Stimulated activated CD4-positive, alpha-beta T cell treated with anti-CD3 and anti-CD28 coated beads, TNF-alpha, amount 100 ng/mL, for 1 hour (primary cell): ENCODE results near the gene COLQ.

Experiments used
- DNase-seq, 3 donors: peaks; one replicate each; pipeline ENCODE4 v3.0.0-alpha.2; 2020; ENCODE audit warnings: low read depth in 3 of 3, low spot score in 1 of 3

The COLQ gene

DNA sequence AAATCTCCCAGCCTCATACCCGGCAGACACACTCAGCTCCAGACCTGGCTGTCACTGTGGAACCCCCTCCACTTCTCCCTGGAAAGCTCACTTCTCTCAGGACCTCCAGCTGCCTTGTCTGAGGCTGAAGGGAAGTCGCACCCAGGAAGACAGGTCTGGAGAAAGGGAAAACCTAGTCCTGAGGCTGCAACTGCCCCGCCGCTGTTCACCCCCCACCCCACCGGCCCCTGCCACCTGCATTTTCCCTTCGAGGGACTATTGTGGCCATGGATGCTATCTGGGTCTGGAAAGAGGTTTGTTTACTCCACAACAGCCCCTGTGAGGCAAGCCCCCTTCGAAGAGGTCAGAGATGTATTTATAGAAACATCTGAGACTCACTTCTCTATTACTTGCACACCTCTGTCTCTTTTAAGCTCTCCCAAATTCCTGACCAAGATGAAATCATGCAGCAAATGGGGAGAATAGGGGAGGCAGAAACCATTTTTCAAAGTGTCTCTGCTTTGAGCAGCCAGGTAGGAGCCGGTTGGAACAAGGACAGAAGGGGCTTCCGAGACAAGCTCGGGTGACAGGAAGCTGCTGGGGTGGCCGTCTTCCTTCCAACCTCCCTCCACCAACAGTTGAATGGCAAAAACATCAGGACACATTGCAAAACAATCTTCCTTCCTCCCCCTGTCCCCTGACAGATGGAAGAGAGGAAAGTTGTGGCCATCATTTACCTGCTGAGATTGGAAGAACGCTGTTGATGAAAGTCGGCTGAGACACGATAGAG is 518 bp downstream of the COLQ start:
- no peak for DNase-seq

- DNase-seq, result no peak
These were observed 1.3 kb downstream of the COLQ start for GRCh38 chr3:15520185-15520584.

DNA sequence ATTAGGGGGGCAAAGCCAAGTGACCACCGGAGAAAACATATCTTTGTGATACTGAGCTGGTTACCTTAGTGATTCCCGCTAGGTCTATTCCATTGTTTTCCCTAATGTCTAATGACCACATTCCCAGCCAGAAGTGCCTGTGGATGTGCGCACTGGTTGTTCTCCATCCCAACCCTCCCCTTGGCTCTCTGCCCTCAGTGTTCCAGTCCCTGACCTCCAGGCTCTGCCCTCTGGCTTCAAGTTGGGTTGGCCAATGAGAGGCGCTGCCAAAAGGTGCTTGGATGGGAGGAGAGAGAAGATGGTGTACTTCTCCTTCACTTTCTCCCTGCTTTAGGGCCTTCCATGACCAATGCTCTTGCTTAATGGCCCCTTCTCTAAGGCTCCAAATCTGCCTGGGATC is 2.4 kb downstream of the COLQ start:
- no peak for DNase-seq

GRCh38 chr3:15514663-15515340 is 6.7 kb downstream of the COLQ start:
- no peak for DNase-seq

DNA sequence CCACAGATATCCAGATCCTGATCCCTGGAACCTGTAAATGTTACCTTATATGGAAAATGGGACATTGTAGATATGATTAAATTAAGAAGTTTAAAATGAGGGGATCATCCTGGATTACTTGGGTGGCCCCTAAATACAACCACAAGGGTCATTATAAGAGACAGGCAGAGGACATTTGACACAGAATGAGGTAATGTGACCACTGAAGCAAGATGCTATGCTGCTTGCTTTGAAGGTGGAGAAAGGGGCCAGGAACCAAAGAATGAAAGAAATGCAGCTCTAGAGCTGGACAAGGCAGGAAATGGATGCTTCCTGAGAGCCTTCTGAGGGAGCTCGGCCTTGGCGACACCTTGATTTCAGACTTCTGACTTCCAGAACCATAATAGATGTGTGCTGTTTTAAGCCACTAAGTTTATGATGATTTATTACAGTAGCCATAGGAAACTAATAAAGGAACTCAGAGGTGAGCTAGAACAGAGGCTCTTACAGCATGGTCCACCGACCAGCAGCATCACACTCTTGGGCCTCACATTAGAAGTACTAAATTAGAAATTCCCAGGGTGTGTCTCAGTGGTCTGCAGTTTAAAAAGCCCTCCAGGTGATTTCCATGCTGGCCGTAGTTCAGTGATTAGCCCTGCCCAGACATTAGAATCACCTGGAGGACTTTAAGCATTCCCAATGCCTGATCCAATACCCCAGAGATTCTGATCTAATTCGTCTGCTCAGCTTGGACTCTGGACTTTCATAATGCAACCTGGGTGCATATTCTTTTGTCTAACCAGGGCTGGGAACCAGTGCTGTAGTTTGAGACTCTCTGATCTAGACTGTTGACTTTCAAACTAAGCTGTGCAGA is 7.5 kb downstream of the COLQ start:
- no peak for DNase-seq

DNA sequence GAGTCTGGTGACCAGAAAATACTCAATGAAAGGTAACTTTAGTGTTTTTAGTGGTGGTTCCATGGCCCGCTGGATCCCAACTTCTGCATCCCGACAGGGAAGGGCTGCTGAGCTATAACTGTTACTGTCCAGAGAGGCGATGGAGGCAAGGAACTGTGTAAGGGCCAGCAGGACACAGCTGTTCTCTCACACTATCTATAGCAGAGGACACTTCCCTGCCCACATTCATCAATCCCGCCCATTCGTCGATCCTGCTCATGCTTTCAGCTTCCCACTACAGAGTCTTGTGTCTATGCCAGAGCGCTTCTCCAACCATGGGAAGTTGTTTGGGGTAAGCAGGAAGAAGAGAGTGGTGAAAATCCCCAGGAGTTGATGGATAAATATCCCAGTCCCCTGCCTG is 8.4 kb downstream of the COLQ start:
- DNase-seq, result no peak

- DNase-seq, result no peak
These were observed 9.3 kb downstream of the COLQ start for GRCh38 chr3:15512166-15512565.

- DNase-seq, result no peak
These were observed 10.3 kb downstream of the COLQ start for GRCh38 chr3:15511156-15511555.

DNA sequence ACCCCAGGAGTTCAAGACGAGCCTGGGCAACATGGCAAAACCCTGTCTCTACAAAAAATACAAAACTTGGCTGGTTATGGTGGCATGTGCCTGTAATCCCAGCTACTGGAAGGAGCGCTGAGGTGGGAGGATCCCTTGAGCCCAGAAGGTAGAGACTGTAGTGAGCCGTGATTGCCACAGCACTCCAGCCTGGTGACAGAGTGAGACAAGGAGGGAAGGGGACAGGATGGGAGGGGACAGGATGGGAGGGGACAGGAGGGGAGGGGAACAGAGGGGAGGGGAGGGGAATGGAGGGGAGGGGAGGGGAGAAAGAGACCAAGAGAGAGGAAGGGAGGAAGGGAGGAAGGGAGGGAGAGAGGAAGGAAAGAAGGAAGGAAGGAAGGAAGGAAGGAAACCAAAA is 11.0 kb downstream of the COLQ start:
- DNase-seq, result no peak

GRCh38 chr3:15506571-15506970 is 14.9 kb downstream of the COLQ start:
- DNase-seq, result no peak

GRCh38 chr3:15505479-15506165 is 15.9 kb downstream of the COLQ start:
- no peak for DNase-seq

DNA sequence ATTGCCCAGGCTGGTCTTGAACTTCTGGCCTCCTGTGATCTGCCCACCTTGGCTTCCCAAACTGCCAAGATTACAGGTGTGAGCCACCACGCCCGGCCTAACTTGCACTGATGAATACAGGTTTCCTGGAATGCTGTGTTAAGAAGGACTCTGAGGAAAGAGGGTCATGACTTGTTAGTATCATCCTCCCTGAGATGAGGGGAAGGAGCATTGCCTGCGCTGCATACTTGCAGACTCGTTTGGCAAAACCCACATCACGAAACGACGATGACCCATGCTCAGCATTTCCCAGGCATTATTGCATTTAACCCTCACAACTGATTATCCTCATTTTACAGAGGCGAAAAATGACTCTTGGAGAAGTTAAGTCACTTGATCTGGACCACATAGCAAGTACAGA is 18.9 kb downstream of the COLQ start:
- no peak for DNase-seq

DNA sequence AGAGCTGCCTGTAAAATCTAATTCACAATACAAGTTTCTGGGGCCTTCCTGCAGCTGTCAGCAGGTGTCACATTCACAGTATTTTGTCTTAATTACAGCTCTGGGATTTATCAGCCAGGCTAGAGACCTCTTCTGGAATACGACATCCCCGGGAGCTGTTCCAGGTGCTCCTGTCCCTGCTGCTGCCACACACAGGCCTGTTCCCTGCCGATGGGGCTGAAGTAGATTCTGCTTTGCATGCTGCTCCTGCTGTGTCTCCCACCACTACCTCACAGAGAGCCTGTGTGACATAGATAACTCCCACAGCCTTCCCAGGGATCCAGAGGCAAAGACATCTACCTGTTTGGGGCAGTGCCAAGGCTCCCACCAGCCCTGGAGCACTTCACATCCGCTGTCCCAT is 20.4 kb downstream of the COLQ start:
- DNase-seq, result no peak

- DNase-seq, result no peak
These were observed 21.3 kb downstream of the COLQ start for GRCh38 chr3:15500107-15500724.

DNA sequence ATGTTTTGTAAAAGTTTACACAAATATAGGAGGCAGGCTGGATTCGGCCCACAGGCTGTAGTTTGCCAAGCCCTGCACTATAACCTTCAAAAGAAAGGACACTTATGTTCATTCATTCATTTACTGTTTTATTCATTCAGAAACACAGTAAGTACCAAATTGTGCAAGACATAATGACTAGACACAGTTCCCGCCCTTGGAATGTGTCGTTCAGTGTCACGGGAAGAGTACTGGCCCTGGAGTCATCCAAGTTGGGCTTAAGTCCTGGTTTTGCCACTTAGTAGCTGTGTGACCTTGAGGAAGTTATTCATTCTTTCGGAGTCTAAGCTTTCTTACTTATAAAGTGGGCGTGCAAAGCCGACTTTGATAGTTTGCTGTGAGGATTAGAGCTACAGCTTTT is 22.0 kb downstream of the COLQ start:
- no peak for DNase-seq

DNA sequence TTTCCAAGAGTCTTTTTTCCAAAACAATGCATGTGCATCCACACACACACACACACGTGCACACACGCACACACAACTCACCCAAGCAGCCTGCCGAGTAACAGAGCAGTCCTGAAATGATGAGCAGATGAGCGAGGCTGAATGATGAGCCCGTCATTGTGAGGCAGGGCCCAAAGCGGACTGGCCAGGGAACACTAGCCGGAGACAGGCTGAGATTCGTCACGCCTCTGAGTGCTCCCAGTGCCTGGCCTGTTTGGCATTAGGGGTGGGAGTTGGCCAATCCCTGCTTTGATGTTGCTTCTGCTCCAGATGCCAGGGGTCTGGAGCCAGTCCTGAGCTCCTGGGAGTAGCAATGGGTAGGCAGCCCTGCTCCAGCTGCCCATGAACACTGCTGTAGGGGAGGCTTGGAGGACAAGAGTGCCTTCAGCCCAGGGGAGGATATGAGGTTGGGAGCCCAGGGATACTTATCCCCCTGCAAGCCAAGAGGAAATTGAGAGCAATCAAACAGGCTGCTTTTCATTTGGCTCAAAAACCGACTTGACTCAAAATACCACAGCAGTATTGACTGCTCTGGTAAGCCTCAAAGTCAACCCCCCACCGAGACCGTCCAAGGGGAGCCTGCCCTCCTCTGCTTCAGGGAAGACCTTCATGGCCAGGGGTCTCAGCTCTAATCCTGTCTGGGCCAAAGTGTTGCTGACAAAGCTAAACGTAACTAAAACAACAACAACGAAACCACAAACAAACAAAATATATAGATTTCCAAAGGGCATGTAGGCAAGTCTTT is 22.9 kb downstream of the COLQ start:
- no peak for DNase-seq

- DNase-seq, result no peak
These were observed 23.5 kb downstream of the COLQ start for GRCh38 chr3:15497964-15498363.

- DNase-seq, result no peak
These were observed 25.2 kb downstream of the COLQ start for GRCh38 chr3:15496341-15496664.

DNA sequence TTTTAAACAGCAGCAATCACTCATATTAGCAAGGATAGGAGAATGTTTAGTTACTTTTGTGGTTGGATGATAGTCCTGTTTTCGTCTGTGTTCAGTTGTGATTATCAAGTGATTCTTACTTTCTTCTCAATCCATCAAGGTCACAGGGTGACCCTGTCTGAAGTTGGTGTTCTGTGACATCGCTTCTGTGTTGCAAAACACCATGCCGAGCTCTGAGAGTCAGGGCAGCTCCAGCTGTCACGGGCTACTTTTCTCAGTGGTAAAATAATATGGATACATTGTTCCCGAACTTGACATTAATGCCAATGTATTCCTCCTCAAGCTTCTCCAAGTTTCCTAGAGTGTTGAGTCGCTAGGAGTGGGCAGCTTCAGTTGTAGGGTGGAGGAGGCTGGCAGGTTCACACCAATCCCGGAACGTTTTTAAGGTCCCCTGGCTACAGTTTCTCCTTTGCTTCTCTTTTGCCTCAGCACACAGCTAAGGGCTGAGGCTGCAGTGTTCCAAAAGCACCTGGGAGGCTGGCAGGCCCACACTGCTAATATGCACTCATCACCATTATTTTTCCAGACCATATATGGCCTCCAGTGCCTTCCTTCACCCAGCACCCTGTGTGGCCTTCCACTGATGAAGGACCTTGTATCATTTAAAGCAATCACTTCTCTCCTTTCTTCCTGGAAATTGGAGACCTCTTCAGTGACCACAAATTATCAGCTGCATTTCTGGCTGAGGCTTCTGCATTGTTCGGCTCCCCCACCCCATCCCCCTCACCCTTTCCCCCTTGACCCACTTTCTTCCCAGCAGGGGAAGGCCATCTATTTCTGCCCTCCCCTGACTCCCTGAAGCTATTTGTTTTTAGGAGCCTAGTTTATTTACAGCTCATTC is 25.8 kb downstream of the COLQ start:
- DNase-seq, result no peak
